Activated naive CD8-positive, alpha-beta T cell treated with anti-CD3 and anti-CD28 coated beads, Interleukin-2, amount 10 ng/mL, durations not matched to agents 7 days and 5 days (primary cell): Measurements from ENCODE around the gene ACYP2. TPM values are rescaled to one million over a fixed set of nuclear protein-coding genes. Genes with fewer than 3 reads are reported as not detected.

Experiments used
- ATAC-seq: fragments of 150-1000 bp; cut with Tn5 transposase; one replicate; pipeline ENCODE4 v1.10.0; 2021; ENCODE audit warnings: low read depth, moderate library complexity
- POLR2A ChIA-PET: fragments of 350-600 bp; sonication (Branson Sonifier 250); formaldehyde crosslinking; loops from one replicate; lab custom pipeline; 2021; ENCODE audit warnings: antibody characterized with exemption; lab: Charles Lee
- DNase-seq: peaks from one replicate; pipeline ENCODE4 v3.0.0; 2021
- H3K27ac Mint-ChIP-seq: one replicate; pipeline ENCODE4 v1.8.0; 2022; ENCODE audit warnings: mild to moderate bottlenecking, mixed read lengths
- H3K27me3 Mint-ChIP-seq: one replicate; pipeline ENCODE4 v1.8.0; 2022; ENCODE audit warnings: mild to moderate bottlenecking, moderate library complexity, mixed read lengths
- H3K36me3 Mint-ChIP-seq: one replicate; pipeline ENCODE4 v1.8.0; 2021; ENCODE audit warnings: mild to moderate bottlenecking, mixed read lengths
- H3K4me1 Mint-ChIP-seq: one replicate; pipeline ENCODE4 v1.8.0; 2021; ENCODE audit warnings: mixed read lengths
- H3K4me3 Mint-ChIP-seq: one replicate; pipeline ENCODE4 v1.8.0; 2022; ENCODE audit warnings: mild to moderate bottlenecking, moderate library complexity, mixed read lengths
- H3K9me3 Mint-ChIP-seq: one replicate; pipeline ENCODE4 v1.8.0; 2021; ENCODE audit warnings: mixed read lengths
- total RNA-seq, 2 experiments: library from RNA; stranded (reverse); gene quantifications; one replicate each; pipeline ENCODE4 v1.2.3, GENCODE V29; 2021

The ACYP2 gene
- total RNA-seq, 2 experiments from 2014 or later, result 13.9 TPM

DNA sequence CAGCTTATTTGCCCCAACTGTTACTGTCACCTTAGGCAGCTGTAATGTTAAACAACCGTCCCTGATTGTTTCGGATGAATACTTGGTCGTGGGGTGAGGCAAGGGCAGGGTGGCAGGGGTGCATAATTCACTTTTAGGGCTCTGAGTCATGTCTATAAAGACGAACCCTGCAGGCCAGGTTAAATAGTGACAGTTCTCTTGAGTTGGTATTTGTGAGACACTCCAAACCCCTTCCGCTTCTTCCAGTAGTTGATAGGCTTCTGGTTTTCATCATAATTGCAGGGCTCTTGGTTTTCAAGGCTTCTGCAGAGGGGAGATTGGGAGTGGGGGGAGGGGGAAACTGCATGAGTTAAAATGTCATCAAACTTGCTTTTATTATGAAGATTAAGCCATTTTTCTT lies 237.8 kb downstream of the ACYP2 start:
- no peaks in the 10 kb centered on the region for H3K4me1 Mint-ChIP-seq

More for the DNA sequence above, 237.8 kb downstream of the ACYP2 start:
- POLR2A ChIA-PET, result no interaction called here
- no peaks in the 10 kb centered on the region for H3K36me3 Mint-ChIP-seq
- peaks cover 20% of the 10 kb centered on the region for H3K27me3 Mint-ChIP-seq
- DNase-seq (no peak), ATAC-seq (no peak)
- no peak overlapping the region for H3K27ac Mint-ChIP-seq
- H3K4me3 Mint-ChIP-seq, result no peak overlapping the region
- H3K9me3 Mint-ChIP-seq, result no peaks in the 10 kb centered on the region

Other genes starting within 250 kb of the ACYP2 start
- 10 to 100 TPM; 52.6 to 54.2 TPM for gene PSME4, start 144.6 kb upstream of the ACYP2 start, total RNA-seq
- not detected for gene TSPYL6, start 140.6 kb downstream of the ACYP2 start, total RNA-seq